ENCODE data around the gene FAM156A. TPM values are rescaled to one million over a fixed set of nuclear protein-coding genes. Genes with fewer than 3 reads are reported as not detected.

Gene FAM156A
- polyA plus RNA-seq, 1 donor from 2014 or later = 66.6 TPM

- H3K27me3 ChIP-seq (ENCODE audit: insufficient read depth, low read depth, low read length) = no peaks in the 10 kb centered on the region
- no peaks in the 10 kb centered on the region for H4K20me1 ChIP-seq (ENCODE audit: insufficient read depth)
- no peak overlapping the region for H3K9ac ChIP-seq (ENCODE audit: low read length)
- H3K27ac ChIP-seq (ENCODE audit: low read length) = no peak overlapping the region
- H2AFZ ChIP-seq (ENCODE audit: low read depth, low read length) = no peak overlapping the region
- no peaks in the 10 kb centered on the region for H3F3A ChIP-seq (ENCODE audit: insufficient read depth, low read length, poor library complexity, severe bottlenecking)
- no peaks in the 10 kb centered on the region for H3K9me2 ChIP-seq (ENCODE audit: insufficient read depth, low read length)
- no peak for TF ChIP-seq SMC3 (conservative IDR thresholded peaks at IDR 0.05; ENCODE audit: poor library complexity)
- TF ChIP-seq EP300 (conservative IDR thresholded peaks at IDR 0.05; ENCODE audit: poor library complexity, severe bottlenecking) = no peak
- no peak for TF ChIP-seq MXI1 (conservative IDR thresholded peaks at IDR 0.05; ENCODE audit: poor library complexity, severe bottlenecking)
- TF ChIP-seq CTCF (IDR thresholded peaks at IDR 0.05; ENCODE audit: poor library complexity, severe bottlenecking) = no peak
- TF ChIP-seq TAF1 (IDR thresholded peaks at IDR 0.05; ENCODE audit: low read depth) = no peak
- TF ChIP-seq EZH2 (IDR thresholded peaks at IDR 0.05; ENCODE audit: borderline replicate concordance, insufficient read depth, low read length, poor library complexity, severe bottlenecking) = no peak
- no peak for TF ChIP-seq POLR2AphosphoS5 (IDR thresholded peaks at IDR 0.05)
- H3K4me2 ChIP-seq (ENCODE audit: low read length) = no peak overlapping the region
- H3K4me3 ChIP-seq (ENCODE audit: low read length) = no peak overlapping the region
- no peaks in the 10 kb centered on the region for H3K79me2 ChIP-seq (replicated peaks; ENCODE audit: insufficient read depth, low read length)
- H3K36me3 ChIP-seq (ENCODE audit: insufficient read depth, low read length) = no peaks in the 10 kb centered on the region
- no peaks in the 10 kb centered on the region for H3K9me3 ChIP-seq (ENCODE audit: low read length)
These were observed 43.6 kb upstream of the FAM156A start for GRCh38 chrX:53001958-53002357.

- TF ChIP-seq EP300 (conservative IDR thresholded peaks at IDR 0.05; ENCODE audit: poor library complexity, severe bottlenecking) (no peak), TAF1 (IDR thresholded peaks at IDR 0.05; ENCODE audit: low read depth) (no peak), EZH2 (IDR thresholded peaks at IDR 0.05; ENCODE audit: borderline replicate concordance, insufficient read depth, low read length, poor library complexity, severe bottlenecking) (no peak)
- H3K4me2 ChIP-seq (ENCODE audit: low read length) = no peak overlapping the region
- H3K79me2 ChIP-seq (replicated peaks; ENCODE audit: insufficient read depth, low read length) = no peaks in the 10 kb centered on the region
- H3K4me3 ChIP-seq (ENCODE audit: low read length) = no peak overlapping the region
- no peaks in the 10 kb centered on the region for H4K20me1 ChIP-seq (ENCODE audit: insufficient read depth)
- no peaks in the 10 kb centered on the region for H3F3A ChIP-seq (ENCODE audit: insufficient read depth, low read length, poor library complexity, severe bottlenecking)
- no peak overlapping the region for H3K9ac ChIP-seq (ENCODE audit: low read length)
- H2AFZ ChIP-seq (ENCODE audit: low read depth, low read length) = no peak overlapping the region
- no peaks in the 10 kb centered on the region for H3K36me3 ChIP-seq (ENCODE audit: insufficient read depth, low read length)
- H3K9me2 ChIP-seq (ENCODE audit: insufficient read depth, low read length) = no peaks in the 10 kb centered on the region
- H3K27me3 ChIP-seq (ENCODE audit: insufficient read depth, low read depth, low read length) = no peaks in the 10 kb centered on the region
- H3K27ac ChIP-seq (ENCODE audit: low read length) = no peak overlapping the region
- no peaks in the 10 kb centered on the region for H3K9me3 ChIP-seq (ENCODE audit: low read length)
These were observed 42.3 kb upstream of the FAM156A start for GRCh38 chrX:53000447-53001135.

DNA sequence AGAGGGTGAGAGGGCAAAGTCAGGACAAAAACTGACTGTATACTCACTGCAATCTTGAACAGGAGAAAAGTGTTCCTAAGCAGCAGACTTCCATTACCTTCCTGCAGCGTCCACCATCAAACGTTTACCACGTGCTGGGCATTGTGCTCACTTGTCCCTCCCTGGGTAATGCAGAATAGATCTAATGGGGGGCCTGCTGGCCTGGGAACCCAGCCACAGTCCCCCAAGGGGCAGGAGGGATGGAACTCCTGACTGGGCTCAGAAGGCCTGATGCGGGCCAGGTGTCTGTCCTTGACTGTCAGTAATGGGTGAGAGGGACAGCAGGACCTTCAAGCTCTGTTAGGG is 37.6 kb upstream of the FAM156A start:
- Histone ChIP-seq H3K4me3 (ENCODE audit: low read length) (peak overlapping the region; percentile 77), H3K27ac (ENCODE audit: low read length) (peak overlapping the region; percentile 89), H3K9ac (ENCODE audit: low read length) (peak overlapping the region; percentile 82), H3K27me3 (ENCODE audit: insufficient read depth, low read depth, low read length) (no peaks in the 10 kb centered on the region), H3K36me3 (ENCODE audit: insufficient read depth, low read length) (no peaks in the 10 kb centered on the region), H2AFZ (ENCODE audit: low read depth, low read length) (peak overlapping the region; percentile 45), H3K9me2 (ENCODE audit: insufficient read depth, low read length) (no peaks in the 10 kb centered on the region), H3K4me2 (ENCODE audit: low read length) (peak overlapping the region; percentile 39), H3K9me3 (ENCODE audit: low read length) (no peaks in the 10 kb centered on the region), H3K79me2 (replicated peaks; ENCODE audit: insufficient read depth, low read length) (peaks cover 10% of the 10 kb centered on the region), H3F3A (ENCODE audit: insufficient read depth, low read length, poor library complexity, severe bottlenecking) (no peaks in the 10 kb centered on the region), H4K20me1 (ENCODE audit: insufficient read depth) (no peaks in the 10 kb centered on the region)
- TF ChIP-seq POLR2AphosphoS5 (IDR thresholded peaks at IDR 0.05) (no peak), CTCF (IDR thresholded peaks at IDR 0.05; ENCODE audit: poor library complexity, severe bottlenecking) (peak; percentile 47), SMC3 (conservative IDR thresholded peaks at IDR 0.05; ENCODE audit: poor library complexity) (no peak)
